ENCODE data around the gene SMCO4.

GRCh38 chr11:93579187-93579751, 36.1 kb upstream of the SMCO4 start:
- TF ChIP-seq CTCF (IDR thresholded peaks at IDR 0.05) = no peak
- TF ChIP-seq EZH2 (IDR thresholded peaks at IDR 0.05; ENCODE audit: borderline replicate concordance, insufficient read depth, low read depth, low read length, poor library complexity, severe bottlenecking) = no peak
